HepG2 (cell line): Measurements from ENCODE around the gene DAG1. TPM values are rescaled to one million over a fixed set of nuclear protein-coding genes. Genes with fewer than 3 reads are reported as not detected.

ENCODE experiments used
- ELF4 ChIP-seq: sonication (generic); formaldehyde crosslinking; IDR thresholded peaks from 2 replicates; pipeline ENCODE4 v1.5.0; 2020; ENCODE audit warnings: missing genetic modification reagents, mild to moderate bottlenecking, moderate library complexity, borderline replicate concordance
- FOXO1 ChIP-seq: sonication (generic); formaldehyde crosslinking; IDR thresholded peaks from 2 replicates; pipeline ENCODE4 v1.4.0; 2020; ENCODE audit warnings: missing genetic modification reagents
- KLF16 ChIP-seq, 2 experiments: sonication (generic) in 1 of 2; formaldehyde crosslinking in 1 of 2; IDR thresholded peaks; 2 replicates each; pipeline versions ENCODE4 v1.6.1 to v1.8.0; 2016 to 2023; ENCODE audit warnings: missing genetic modification reagents in 2 of 2, missing compliant biosample characterization in 1 of 2
- NR1H2 ChIP-seq: sonication (generic); formaldehyde crosslinking; IDR thresholded peaks from 2 replicates; pipeline ENCODE4 v1.8.1; 2022; ENCODE audit warnings: low read depth, missing genetic modification reagents, borderline replicate concordance
- PTBP1 ChIP-seq: fragments of 200-400 bp; formaldehyde crosslinking; IDR thresholded peaks from 2 replicates; pipeline ENCODE4 v1.6.1; 2018; ENCODE audit warnings: low read length, low read depth; ENCODE audit not compliant: poor library complexity, severe bottlenecking
- SMAD3 ChIP-seq: sonication (generic); formaldehyde crosslinking; IDR thresholded peaks from 2 replicates; pipeline ENCODE4 v1.4.0; 2020; ENCODE audit warnings: missing genetic modification reagents
- ZNF10 ChIP-seq: sonication (generic); formaldehyde crosslinking; IDR thresholded peaks from 2 replicates; pipeline ENCODE4 v1.4.0; 2020; ENCODE audit warnings: mild to moderate bottlenecking, low read depth, missing genetic modification reagents, borderline replicate concordance
- ZNF30 ChIP-seq: sonication (generic); formaldehyde crosslinking; IDR thresholded peaks from 2 replicates; pipeline ENCODE4 v1.5.0; 2020; ENCODE audit warnings: mild to moderate bottlenecking, missing genetic modification reagents
- ZNF564 ChIP-seq: sonication (generic); formaldehyde crosslinking; IDR thresholded peaks from 2 replicates; pipeline ENCODE4 v1.8.1; 2023; ENCODE audit warnings: mild to moderate bottlenecking, missing genetic modification reagents
- ZNF567 ChIP-seq: sonication (generic); formaldehyde crosslinking; IDR thresholded peaks from 2 replicates; pipeline ENCODE4 v1.8.1; 2023; ENCODE audit warnings: mild to moderate bottlenecking, missing genetic modification reagents, borderline replicate concordance
- ZNF580 ChIP-seq: IDR thresholded peaks from 2 replicates; pipeline ENCODE4 v1.6.1; 2016; ENCODE audit warnings: low read depth, borderline replicate concordance
- ZNF879 ChIP-seq: sonication (generic); formaldehyde crosslinking; IDR thresholded peaks from 2 replicates; pipeline ENCODE4 v1.8.1; 2023; ENCODE audit warnings: missing genetic modification reagents
- polyA plus RNA-seq, 8 experiments: library from polyadenylated mRNA; depleted of rRNA in 3 of 8; stranded (reverse) in 7 of 8; unstranded in 1 of 8; fragments of >200 nt; fragmentation: Illumina TruSeq in 4 of 8; extraction: Trizol in 4 of 8; gene quantifications; 2 replicates each; pipeline versions ENCODE4 v1.2.1 to v1.2.3, GENCODE V29; 2011 to 2016; ENCODE audit warnings: low read depth in 4 of 8, missing spikeins in 1 of 8, mixed read lengths in 1 of 8; ENCODE audit not compliant: insufficient read depth in 1 of 8
- total RNA-seq, 5 experiments: library from RNA; depleted of rRNA; stranded (reverse); fragments of >200 nt; fragmentation: Illumina TruSeq; extraction: Trizol; gene quantifications; 2 replicates each; pipeline ENCODE4 v1.2.3, GENCODE V29; 2016; ENCODE audit warnings: low read depth in 1 of 5
- TF ChIP-seq, protein P1 (sequence below): sonication (generic); formaldehyde crosslinking; IDR thresholded peaks from 2 replicates; pipeline ENCODE4 v1.8.1; 2023; ENCODE audit warnings: missing genetic modification reagents, inconsistent platforms, borderline replicate concordance
- TF ChIP-seq, protein P2 (sequence below): sonication (generic); formaldehyde crosslinking; IDR thresholded peaks from 2 replicates; pipeline ENCODE4 v1.9.0; 2021; ENCODE audit warnings: missing genetic modification reagents, mild to moderate bottlenecking, borderline replicate concordance
- TF ChIP-seq, protein P3 (sequence below): sonication (generic); formaldehyde crosslinking; conservative IDR thresholded peaks from 2 replicates; pipeline ENCODE4 v1.4.0; 2020; ENCODE audit warnings: missing genetic modification reagents
- TF ChIP-seq, protein P4 (sequence below): sonication (generic); formaldehyde crosslinking; IDR thresholded peaks from 2 replicates; pipeline ENCODE4 v1.4.0; 2020; ENCODE audit warnings: mild to moderate bottlenecking, missing genetic modification reagents

The DAG1 gene
- total and polyA plus RNA-seq, 2 of the 13 experiments (the other 11 are each of a cell fraction or from before 2014, with no cell fraction given) = 47.3 to 50.4 TPM

GRCh38 chr3:49539659-49540560 is 69.8 kb downstream of the DAG1 start (continued):
- TF ChIP-seq ZNF879 (CRISPR knock-in tag) (no peak), ZNF564 (CRISPR knock-in tag) (peak; percentile 34; the same call in 1 of the 2 replicates), ZNF30 (no peak), PTBP1 (no peak), NR1H2 (CRISPR knock-in tag) (no peak; the same call in 1 of the 2 replicates), FOXO1 (CRISPR knock-in tag) (no peak), ZNF580 (CRISPR knock-in tag) (0 out of 2 replicates have a peak, but pooled peaks have one; percentile 14), SMAD3 (CRISPR knock-in tag) (no peak), KLF16 (CRISPR knock-in tag; IDR thresholded peaks at IDR 0.05) (0 out of 4 replicates have a peak, but pooled peaks of 1 of the 2 experiments have one; percentile 18), ELF4 (CRISPR knock-in tag) (no peak; the same call in 1 of the 2 replicates), ZNF10 (CRISPR knock-in tag) (no peak), ZNF567 (CRISPR knock-in tag) (no peak)
- TF ChIP-seq, protein P1, sequence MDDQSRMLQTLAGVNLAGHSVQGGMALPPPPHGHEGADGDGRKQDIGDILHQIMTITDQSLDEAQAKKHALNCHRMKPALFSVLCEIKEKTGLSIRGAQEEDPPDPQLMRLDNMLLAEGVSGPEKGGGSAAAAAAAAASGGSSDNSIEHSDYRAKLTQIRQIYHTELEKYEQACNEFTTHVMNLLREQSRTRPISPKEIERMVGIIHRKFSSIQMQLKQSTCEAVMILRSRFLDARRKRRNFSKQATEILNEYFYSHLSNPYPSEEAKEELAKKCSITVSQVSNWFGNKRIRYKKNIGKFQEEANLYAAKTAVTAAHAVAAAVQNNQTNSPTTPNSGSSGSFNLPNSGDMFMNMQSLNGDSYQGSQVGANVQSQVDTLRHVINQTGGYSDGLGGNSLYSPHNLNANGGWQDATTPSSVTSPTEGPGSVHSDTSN (CRISPR knock-in tag) = no peak
- TF ChIP-seq, protein P2, sequence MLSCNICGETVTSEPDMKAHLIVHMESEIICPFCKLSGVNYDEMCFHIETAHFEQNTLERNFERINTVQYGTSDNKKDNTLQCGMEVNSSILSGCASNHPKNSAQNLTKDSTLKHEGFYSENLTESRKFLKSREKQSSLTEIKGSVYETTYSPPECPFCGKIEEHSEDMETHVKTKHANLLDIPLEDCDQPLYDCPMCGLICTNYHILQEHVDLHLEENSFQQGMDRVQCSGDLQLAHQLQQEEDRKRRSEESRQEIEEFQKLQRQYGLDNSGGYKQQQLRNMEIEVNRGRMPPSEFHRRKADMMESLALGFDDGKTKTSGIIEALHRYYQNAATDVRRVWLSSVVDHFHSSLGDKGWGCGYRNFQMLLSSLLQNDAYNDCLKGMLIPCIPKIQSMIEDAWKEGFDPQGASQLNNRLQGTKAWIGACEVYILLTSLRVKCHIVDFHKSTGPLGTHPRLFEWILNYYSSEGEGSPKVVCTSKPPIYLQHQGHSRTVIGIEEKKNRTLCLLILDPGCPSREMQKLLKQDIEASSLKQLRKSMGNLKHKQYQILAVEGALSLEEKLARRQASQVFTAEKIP (CRISPR knock-in tag) = no peak
- TF ChIP-seq, protein P3, sequence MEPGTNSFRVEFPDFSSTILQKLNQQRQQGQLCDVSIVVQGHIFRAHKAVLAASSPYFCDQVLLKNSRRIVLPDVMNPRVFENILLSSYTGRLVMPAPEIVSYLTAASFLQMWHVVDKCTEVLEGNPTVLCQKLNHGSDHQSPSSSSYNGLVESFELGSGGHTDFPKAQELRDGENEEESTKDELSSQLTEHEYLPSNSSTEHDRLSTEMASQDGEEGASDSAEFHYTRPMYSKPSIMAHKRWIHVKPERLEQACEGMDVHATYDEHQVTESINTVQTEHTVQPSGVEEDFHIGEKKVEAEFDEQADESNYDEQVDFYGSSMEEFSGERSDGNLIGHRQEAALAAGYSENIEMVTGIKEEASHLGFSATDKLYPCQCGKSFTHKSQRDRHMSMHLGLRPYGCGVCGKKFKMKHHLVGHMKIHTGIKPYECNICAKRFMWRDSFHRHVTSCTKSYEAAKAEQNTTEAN = 0 out of 2 replicates have a peak, but pooled peaks have one; percentile 52
- TF ChIP-seq, protein P4, sequence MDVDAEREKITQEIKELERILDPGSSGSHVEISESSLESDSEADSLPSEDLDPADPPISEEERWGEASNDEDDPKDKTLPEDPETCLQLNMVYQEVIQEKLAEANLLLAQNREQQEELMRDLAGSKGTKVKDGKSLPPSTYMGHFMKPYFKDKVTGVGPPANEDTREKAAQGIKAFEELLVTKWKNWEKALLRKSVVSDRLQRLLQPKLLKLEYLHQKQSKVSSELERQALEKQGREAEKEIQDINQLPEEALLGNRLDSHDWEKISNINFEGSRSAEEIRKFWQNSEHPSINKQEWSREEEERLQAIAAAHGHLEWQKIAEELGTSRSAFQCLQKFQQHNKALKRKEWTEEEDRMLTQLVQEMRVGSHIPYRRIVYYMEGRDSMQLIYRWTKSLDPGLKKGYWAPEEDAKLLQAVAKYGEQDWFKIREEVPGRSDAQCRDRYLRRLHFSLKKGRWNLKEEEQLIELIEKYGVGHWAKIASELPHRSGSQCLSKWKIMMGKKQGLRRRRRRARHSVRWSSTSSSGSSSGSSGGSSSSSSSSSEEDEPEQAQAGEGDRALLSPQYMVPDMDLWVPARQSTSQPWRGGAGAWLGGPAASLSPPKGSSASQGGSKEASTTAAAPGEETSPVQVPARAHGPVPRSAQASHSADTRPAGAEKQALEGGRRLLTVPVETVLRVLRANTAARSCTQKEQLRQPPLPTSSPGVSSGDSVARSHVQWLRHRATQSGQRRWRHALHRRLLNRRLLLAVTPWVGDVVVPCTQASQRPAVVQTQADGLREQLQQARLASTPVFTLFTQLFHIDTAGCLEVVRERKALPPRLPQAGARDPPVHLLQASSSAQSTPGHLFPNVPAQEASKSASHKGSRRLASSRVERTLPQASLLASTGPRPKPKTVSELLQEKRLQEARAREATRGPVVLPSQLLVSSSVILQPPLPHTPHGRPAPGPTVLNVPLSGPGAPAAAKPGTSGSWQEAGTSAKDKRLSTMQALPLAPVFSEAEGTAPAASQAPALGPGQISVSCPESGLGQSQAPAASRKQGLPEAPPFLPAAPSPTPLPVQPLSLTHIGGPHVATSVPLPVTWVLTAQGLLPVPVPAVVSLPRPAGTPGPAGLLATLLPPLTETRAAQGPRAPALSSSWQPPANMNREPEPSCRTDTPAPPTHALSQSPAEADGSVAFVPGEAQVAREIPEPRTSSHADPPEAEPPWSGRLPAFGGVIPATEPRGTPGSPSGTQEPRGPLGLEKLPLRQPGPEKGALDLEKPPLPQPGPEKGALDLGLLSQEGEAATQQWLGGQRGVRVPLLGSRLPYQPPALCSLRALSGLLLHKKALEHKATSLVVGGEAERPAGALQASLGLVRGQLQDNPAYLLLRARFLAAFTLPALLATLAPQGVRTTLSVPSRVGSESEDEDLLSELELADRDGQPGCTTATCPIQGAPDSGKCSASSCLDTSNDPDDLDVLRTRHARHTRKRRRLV (CRISPR knock-in tag) = no peak
